Stimulated activated CD8-positive, alpha-beta memory T cell treated with anti-CD3 and anti-CD28 coated beads, Interleukin-15, amount 100 ng/mL, for 1 hour (primary cell): ENCODE results near the gene F11R.
"Not testable (repeated sequence)": the region's sequence is repeated elsewhere in the genome, so short reads cannot be mapped to it uniquely, and the experiment has no call there.

ENCODE experiments used
- DNase-seq: peaks from one replicate; pipeline ENCODE4 v3.0.0-alpha.2; 2020; ENCODE audit warnings: low read depth

Gene F11R

GRCh38 chr1:161044535-161044907, 23.6 kb upstream of the F11R start:
- DNase-seq: no peak

GRCh38 chr1:161039546-161039945, 18.6 kb upstream of the F11R start:
- DNase-seq: no peak

GRCh38 chr1:161039154-161039545, 18.2 kb upstream of the F11R start:
- DNase-seq: no peak

GRCh38 chr1:161038523-161039153, 17.7 kb upstream of the F11R start, which contains the start of gene TSTD1:
TSTD1 (minus strand) TSS chr1:161038964; CDS start chr1:161038889, 75 bp downstream.
- DNase-seq: peak; percentile 65

GRCh38 chr1:161037661-161038522, 16.9 kb upstream of the F11R start:
- DNase-seq: no peak

- no peak for DNase-seq
These were observed 12.8 kb upstream of the F11R start for GRCh38 chr1:161033751-161034150.

GRCh38 chr1:161032409-161032808, 11.5 kb upstream of the F11R start:
- no peak for DNase-seq

- no peak for DNase-seq
These were observed 10.9 kb upstream of the F11R start for GRCh38 chr1:161031874-161032273.

GRCh38 chr1:161029466-161029865, 8.5 kb upstream of the F11R start:
- not testable (repeated sequence) for DNase-seq

- not testable (repeated sequence) for DNase-seq
These were observed 6.0 kb upstream of the F11R start for GRCh38 chr1:161026954-161027353.

GRCh38 chr1:161022432-161022831, 1.5 kb upstream of the F11R start:
- not testable (repeated sequence) for DNase-seq

GRCh38 chr1:161021970-161022353, 1.0 kb upstream of the F11R start:
- no peak for DNase-seq

GRCh38 chr1:161021165-161021969, 415 bp upstream of the F11R start:
- peak; percentile 79 for DNase-seq

- no peak for DNase-seq
These were observed 1.0 kb downstream of the F11R start for GRCh38 chr1:161019751-161020495.

GRCh38 chr1:161019111-161019660, 1.8 kb downstream of the F11R start:
- not testable (repeated sequence) for DNase-seq

GRCh38 chr1:161018631-161018930, 2.4 kb downstream of the F11R start:
- no peak for DNase-seq

- DNase-seq: no peak
These were observed 3.0 kb downstream of the F11R start for GRCh38 chr1:161017756-161018630.

- DNase-seq: not testable (repeated sequence)
These were observed 3.8 kb downstream of the F11R start for GRCh38 chr1:161017181-161017580.

GRCh38 chr1:161016683-161017082, 4.3 kb downstream of the F11R start:
- DNase-seq: not testable (repeated sequence)

- DNase-seq: peak; percentile 27
These were observed 7.3 kb downstream of the F11R start for GRCh38 chr1:161013488-161014230.
